GM19467 (cell line): Measurements from ENCODE around the gene CHD8.
"Not testable (repeated sequence)": the region's sequence is repeated elsewhere in the genome, so short reads cannot be mapped to it uniquely, and the experiment has no call there.

Source experiments
- ATAC-seq: cut with Tn5 transposase; IDR thresholded peaks from one replicate; pipeline ENCODE4 v1.9.1; 2021; ENCODE audit warnings: mild to moderate bottlenecking, moderate library complexity; ENCODE audit not compliant: unreplicated experiment

CHD8 gene, protein sequence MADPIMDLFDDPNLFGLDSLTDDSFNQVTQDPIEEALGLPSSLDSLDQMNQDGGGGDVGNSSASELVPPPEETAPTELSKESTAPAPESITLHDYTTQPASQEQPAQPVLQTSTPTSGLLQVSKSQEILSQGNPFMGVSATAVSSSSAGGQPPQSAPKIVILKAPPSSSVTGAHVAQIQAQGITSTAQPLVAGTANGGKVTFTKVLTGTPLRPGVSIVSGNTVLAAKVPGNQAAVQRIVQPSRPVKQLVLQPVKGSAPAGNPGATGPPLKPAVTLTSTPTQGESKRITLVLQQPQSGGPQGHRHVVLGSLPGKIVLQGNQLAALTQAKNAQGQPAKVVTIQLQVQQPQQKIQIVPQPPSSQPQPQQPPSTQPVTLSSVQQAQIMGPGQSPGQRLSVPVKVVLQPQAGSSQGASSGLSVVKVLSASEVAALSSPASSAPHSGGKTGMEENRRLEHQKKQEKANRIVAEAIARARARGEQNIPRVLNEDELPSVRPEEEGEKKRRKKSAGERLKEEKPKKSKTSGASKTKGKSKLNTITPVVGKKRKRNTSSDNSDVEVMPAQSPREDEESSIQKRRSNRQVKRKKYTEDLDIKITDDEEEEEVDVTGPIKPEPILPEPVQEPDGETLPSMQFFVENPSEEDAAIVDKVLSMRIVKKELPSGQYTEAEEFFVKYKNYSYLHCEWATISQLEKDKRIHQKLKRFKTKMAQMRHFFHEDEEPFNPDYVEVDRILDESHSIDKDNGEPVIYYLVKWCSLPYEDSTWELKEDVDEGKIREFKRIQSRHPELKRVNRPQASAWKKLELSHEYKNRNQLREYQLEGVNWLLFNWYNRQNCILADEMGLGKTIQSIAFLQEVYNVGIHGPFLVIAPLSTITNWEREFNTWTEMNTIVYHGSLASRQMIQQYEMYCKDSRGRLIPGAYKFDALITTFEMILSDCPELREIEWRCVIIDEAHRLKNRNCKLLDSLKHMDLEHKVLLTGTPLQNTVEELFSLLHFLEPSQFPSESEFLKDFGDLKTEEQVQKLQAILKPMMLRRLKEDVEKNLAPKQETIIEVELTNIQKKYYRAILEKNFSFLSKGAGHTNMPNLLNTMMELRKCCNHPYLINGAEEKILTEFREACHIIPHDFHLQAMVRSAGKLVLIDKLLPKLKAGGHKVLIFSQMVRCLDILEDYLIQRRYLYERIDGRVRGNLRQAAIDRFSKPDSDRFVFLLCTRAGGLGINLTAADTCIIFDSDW (N-terminal part only)

DNA sequence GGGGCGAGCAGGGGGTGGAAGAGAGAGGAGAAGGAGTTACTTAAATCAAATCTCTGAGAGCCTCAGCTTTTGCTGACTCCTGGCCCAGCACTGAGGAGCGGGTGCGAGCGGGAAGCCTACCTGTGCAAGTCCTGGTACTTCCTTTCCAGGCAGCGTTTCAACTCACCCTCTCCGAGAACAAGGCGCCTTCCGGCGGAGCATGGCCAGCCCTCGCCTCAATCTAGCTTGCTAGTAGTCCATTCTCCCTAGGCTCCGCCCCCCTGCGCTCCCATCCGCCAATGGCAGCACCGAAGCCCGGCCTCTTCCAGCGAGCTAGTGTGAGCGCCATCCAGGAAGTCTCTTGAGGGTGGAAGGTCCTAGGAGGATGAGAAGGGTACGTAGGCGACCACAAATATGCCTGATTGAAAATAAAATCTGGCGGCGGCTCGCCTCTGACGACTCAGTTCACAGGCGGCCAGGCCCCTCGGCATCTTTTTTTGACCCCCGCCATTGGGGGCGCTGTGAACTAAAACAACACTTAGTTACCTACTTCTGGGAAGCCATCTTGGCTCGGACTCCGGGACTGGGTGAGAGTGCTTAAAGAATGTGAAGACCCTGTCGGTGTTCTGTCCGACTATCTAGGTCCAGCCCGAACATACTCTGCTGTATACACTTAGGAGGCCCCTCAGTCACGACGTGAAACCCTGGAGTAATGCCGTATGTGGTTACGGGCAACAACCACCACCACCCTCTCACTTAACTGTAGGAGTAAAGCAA lies at the start of gene CHD8:
TSS of gene CHD8 (minus strand) at position 212 of the 756 bp plus-strand sequence. CDS start 24,480 bp downstream, outside the sequence.
- ATAC-seq, result peak; percentile 96

DNA sequence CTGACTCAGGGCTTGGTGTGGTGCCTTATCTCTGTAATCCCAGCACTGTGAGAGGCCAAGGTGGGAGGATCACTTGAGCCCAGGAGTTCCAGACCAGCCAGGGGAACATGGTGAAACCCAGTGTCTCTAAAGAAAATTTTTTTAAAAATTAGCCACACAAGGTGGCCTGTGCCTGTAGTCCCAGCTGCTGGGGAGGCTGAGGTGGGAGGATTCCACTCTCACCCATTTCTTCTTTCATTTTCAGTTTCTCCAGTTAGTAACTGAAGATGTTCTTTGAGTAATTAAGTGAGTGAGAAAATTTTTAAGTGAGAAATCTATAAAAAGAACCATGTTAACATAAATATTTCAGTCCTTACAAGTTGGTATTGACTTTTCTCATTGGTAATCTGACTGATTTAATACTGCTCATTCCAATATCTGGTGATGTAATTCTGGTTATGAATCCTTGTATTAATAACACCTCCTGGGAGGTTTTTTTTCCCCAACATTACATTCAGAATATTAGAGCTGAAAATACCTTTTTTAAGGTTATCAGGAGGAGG lies 49.2 kb upstream of the CHD8 start:
- ATAC-seq, result peak; percentile 72

DNA sequence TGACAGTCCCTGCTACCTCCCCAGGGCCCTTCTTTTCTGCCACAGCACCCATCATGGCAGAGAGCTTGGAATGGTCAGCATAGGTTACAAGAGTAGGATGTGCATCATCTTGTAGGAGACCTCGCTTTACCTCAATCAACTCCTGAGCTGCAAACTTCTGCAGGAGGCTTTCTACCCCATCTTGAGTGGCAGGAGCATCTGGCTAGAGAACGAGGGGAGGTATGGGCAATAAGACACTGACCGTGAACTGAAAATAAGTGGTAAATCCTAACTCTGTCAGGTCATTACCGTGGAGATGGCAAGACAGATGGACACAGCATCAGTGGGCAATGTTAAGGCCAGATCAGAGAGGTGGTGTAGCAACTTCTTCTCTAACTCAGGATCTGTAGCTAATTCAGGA lies 47.5 kb upstream of the CHD8 start:
- ATAC-seq, result no peak

DNA sequence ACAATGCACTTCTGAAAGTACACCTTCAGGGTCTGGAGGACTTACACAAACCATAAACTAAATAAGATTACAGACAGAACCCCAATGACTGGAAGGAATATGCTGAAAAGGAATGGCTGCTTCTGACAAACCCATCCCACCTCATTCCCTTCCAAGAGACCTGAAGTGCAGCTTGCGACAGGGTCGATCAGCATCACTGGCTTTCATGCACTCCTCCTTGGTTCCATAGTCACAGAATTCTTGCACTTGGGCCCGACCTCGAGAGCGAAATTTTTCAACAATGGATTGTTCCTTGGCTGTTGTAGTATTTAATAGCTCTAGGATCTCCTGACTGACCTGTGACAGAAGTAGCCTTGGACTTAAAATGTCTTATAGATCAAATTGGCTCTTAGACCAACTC lies 45.6 kb upstream of the CHD8 start:
- no peak for ATAC-seq

DNA sequence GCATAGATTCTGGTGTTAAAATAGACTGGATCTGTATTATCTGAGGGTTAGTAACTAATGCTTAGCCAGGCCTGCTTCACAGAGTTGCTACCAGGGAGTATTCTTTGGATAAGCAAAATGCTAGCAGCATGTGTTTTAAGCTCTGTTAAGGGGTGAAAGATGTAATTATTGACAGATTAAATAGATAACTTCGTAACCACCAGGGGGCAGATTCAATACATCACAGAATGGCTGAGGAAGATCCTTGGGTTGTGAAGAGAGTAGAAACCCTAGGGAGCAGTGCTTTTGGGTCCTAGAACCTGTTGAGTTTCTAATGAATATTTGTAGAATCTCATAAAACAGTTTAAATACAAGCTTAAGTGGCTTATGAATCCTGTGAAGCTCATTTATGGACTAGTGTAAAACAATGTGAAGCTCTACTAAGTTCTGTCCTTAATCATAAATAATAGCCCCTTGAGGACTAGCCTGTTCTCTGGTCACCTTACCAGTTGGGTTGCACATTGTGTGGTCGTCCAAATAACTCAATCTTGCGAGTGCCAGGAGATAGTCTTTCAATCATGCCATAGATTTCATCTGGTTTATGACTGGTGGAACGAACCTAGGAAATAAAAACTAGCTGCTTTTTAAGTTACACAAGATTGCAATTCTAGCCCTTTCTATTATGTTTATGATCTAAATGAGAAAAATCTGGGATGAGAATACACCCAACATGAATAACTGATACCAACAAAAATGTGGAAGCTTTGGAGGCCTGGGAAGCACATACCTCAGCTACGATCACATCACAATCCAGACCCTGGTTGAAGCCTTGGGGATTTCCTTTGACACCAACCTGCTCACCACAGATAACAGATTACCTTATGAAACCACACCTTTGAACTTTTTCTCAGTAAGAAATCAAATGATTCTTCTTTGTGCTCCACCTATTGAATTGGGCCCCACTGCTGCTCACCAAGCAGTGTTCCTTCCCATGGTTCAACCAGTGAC lies 42.9 kb upstream of the CHD8 start:
- no peak for ATAC-seq

DNA sequence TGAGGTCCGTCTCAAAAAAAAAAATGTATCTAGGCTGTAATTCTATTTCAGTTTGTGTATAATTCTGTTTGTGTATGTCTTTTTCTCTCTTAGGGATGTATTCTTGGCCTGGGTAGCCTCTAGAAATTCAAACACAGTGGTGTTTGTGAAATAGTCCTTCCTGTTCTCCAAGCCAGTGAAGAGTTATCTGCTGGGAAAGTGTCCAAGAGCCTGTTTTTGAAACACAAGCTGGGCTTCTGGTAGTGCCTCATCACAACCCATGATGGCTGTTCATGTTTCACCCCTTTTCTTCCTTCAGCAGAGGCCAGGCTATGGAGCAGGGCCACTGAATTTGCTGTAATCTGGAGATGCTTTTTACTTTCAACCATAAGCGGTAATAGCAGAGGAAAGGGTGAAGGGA lies 40.5 kb upstream of the CHD8 start:
- ATAC-seq, result no peak

DNA sequence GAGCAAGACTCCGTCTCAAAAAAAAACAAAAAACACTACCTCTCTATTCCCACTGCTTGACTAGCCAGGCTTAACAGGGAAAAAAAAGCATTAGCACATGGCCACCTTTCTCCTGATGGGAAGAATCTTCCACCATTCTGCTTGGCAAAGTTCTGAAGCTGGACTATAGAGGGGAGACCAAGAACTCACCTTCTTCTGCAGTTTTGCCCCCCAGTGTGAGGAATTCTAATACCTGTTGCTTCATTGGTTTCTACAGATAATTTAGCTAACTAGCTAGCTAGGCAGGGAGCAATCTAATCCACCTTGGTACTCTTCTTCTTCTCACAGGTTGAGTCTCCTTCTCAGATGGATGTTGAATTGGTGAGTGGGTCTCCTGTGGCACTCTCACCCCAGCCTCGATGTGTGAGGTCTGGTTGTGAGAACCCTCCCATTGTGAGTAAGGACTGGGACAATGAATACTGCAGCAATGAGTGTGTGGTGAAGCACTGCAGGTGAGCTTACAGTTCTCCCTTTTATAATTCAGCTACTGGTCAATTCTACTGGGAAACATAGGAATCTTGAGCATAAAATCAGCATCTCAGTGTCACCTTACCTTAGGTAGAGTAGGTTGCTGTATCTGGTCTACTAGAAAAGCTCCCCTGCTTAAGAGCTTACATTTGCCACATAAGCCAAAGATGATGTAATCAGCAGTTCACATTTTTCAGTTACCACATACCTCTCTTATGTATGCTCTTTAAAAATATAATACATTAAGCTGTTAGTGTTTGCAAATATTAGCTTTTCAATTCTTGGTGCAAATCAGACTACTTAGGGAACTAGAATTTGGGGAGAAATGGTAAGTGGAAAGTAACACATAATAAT lies 39.2 kb upstream of the CHD8 start:
- ATAC-seq, result no peak

DNA sequence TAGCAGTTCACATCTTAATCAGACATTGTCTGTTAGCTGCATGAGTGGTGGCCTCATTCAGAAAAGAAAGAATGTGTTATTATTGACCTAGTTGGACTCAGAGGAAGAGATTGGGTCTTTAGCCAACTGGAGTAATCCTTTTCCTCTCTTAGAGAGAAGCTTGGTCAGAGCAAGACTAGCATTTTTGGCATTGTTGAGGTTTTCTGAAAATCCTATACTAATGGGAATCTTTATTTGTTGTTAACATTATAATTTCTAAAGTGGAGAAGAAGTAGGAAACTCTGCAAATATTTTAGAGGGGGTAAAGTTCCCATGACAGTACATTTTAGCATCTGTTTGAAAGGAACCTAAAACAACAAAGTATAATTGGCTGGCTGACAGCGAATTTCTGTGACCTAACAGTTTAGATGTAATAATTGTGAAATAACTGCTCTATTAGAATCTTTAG lies 30.7 kb upstream of the CHD8 start:
- ATAC-seq, result no peak

DNA sequence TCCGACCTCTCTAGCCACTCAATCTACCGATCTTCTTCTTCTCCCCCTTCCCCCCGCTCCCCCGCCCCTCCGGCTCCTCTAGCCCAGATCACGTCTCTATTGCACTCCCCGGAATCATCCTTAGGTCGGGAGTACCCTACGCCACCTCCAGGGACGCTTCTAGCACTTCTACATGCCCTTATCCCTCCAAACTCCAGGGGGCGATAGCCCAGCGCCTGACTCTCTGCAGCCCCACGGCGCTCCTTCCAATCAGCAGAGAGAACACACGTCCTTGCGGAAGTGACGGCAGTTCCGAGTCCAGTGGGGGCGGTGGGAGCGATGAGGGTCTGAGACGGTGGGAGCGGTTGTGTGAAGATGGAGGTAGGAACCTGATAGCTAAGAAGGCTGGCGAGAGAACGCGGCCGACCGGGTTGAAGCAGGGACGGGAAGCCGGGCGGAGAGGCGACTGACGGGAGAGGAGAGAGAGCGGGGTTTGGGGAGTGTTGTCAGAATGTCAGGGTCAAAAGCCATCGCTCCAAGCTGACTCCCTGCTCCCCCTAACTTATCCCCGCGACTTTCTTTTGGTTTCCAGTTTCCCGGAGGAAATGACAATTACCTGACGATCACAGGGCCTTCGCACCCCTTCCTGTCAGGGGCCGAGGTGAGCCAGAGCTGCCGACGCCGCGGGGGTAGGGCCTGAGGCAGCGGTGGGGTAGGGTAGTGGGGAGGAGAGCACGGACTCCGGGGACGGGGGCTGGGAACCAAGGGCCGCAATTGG lies 21.2 kb upstream of the CHD8 start, which contains the start of the genes RAB2B and TOX4:
TSS of gene RAB2B (minus strand) at position 35 of the 757 bp plus-strand sequence. CDS start 87 bp downstream, outside the sequence.
TSS of gene TOX4 (plus strand) at position 271 of the 757 bp plus-strand sequence. CDS start at position 355, 84 bp downstream.
- ATAC-seq, result peak; percentile 99

DNA sequence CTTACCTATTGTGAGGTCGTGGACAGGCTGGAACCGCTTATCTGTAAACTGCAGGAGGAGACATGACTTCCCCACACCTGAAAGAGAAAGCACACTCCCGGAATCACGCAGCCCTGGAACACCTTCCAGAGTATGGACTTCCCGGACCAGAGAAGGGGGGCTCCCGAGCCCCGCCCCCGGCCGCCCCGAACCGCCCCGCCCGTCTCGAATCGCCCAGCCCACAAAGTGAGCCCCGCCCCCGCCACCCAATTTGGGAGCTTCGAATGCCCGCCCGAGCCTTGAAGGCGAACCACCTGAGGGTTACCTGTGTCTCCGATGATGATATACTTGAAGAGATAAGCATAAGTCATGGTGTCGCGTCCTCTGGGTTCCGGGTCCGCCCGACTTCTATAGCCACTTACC lies 20.6 kb upstream of the CHD8 start:
- ATAC-seq, result no peak

DNA sequence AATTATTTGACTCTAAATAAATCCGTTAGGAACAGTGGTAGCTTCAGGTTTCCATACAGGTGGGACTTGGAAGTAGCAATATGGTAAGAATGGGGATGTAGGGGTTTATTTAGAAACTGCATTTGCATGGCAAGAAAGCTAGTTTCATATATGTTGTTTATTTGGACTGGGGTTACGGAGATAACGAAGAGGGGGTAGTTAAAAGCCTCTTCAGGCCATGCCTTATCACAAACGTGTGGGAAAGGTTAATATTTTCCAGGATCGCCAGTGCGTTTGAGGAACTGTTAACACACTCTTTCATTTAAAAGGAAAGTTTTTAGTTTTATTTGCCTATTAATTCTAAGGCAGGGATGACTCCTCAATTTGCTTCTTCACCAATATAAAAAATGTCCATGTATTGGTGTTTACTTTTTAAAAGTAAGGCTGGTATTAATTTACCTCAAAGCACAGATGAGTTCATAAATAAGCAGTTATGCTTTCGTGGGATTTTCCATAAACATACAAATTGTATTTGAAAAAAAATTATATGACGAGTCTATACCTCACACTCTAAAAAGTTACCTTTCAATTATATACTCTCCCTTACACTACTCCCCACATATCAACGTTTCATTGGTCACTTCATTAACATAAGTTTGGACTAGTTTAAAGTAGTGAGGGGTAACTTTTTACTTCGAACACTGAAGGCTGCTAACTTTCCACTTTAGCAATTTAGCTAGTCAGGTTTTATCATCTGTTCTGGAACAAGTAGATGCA lies 20.0 kb upstream of the CHD8 start:
- ATAC-seq, result no peak

DNA sequence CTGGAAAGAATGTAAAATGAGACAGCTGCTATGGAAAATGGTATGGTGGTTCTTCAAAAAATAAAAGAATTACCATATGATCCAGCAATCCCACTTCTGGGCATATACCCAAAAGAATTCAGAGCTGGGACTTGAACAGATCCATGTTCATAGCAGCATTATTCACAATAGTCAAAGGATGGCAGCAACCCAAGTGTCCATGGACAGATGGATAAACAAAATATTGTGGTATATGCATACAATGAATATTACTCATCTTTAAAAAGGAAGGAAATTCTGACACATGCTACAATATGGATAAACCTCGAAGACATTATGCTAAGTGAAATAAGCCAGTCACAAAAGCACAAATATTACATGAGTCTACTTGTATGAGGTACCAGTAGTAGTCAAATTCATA lies 11.7 kb upstream of the CHD8 start:
- no peak for ATAC-seq

DNA sequence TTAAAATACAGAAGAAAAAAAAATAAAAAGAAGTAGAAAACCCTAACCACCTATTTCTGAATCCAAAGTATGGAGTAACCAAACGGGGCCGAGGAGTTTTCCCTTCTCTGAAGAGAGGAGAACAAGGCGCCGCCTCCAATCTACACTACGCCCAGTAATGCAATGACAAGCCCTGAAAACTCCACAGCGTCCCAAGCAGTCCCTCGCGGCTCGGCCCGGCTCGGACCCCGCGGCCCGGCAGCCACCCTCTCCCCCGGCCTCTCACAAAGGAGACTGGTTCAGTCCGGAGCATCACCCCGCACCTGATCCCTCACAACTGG lies 371 bp downstream of the CHD8 start:
- peak; percentile 16 for ATAC-seq

DNA sequence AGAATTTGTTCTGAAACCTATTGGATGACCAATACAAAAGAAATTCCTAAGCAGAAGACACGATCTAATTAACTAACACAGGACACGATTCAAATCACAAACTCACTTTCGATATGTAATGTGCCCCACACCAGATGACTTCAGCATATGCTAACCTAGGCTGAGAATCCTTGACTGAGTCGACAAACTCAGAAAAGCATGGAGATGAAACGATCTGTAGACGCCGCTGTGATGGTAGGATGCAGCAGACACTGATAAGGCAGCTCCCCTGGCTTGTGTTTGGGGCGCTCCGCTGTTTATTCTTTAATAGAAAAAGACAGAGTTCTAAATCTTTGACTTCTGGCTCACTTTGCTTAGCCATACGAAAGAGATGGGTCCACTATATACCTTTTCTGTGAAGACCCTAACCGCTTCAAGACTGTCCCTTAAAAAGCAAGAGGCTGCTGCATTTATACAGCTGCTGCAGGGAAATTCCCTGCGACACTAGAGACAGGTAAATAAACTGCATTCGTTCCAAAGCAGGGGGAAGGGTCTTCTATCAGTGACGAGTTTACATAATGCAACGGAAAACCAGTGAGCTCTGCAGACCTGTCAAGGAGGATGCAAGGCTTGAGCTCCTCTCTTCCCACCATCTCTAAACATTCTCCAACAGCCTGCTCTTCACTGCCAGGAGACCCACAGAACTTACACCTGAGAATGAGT lies 929 bp downstream of the CHD8 start:
- ATAC-seq, result no peak

DNA sequence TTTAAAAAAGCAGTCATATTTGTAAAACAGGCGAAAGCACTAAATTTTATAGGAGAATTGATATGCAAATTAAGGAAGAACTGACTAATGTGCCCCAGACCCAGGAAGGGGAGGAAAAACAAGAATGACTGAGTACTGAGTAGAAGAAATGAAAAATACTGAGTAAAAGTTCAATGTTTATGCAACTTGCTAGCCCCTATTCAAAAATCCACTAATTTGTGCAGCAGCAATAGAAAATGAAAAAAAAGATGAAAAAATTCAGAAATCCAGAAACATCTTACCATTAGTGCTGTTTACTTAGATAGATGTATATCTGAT lies 6.1 kb downstream of the CHD8 start:
- no peak for ATAC-seq

DNA sequence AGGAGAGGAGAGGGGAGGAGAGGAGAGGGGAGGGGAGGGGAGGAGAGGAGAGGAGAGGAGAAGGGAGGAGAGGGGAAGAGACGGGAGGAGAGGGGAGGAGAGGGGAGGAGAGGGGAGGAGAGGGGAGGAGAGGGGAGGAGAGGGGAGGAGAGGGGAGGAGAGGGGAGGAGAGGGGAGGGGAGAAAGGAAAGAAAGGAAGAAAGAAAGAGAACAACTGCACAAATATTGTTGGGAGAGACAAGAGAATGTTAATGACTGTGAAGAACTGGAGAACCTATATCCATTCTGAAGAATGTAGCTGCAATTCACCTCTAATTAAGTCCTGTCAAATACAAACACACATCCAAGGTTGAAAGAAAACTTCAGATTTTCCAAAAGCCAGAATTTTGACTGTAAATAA lies 13.3 kb downstream of the CHD8 start:
- ATAC-seq, result not testable (repeated sequence)
